Memory B cell (primary cell): Measurements from ENCODE around the gene TUBG1.

Experiments
- ATAC-seq: fragments of 150-1000 bp; cut with Tn5 transposase; 2 replicates; pipeline ENCODE4 v1.10.0; 2021; ENCODE audit warnings: low read depth, mild to moderate bottlenecking, moderate library complexity
- DNase-seq, 2 donors: peaks; one replicate each; pipeline ENCODE4 v3.0.0; 2022; ENCODE audit warnings: low spot score in 2 of 2
- H3K27ac Mint-ChIP-seq: one replicate; pipeline ENCODE4 v1.8.0; 2022; ENCODE audit warnings: mild to moderate bottlenecking, moderate library complexity, mixed read lengths
- H3K27me3 Mint-ChIP-seq: one replicate; pipeline ENCODE4 v1.8.0; 2022; ENCODE audit warnings: mixed read lengths
- H3K36me3 Mint-ChIP-seq: one replicate; pipeline ENCODE4 v1.8.0; 2022; ENCODE audit warnings: mild to moderate bottlenecking, mixed read lengths
- H3K4me1 Mint-ChIP-seq: one replicate; pipeline ENCODE4 v1.8.0; 2022; ENCODE audit warnings: mixed read lengths
- H3K4me3 Mint-ChIP-seq: one replicate; pipeline ENCODE4 v1.8.0; 2022; ENCODE audit warnings: mild to moderate bottlenecking, moderate library complexity, mixed read lengths
- H3K9me3 Mint-ChIP-seq: one replicate; pipeline ENCODE4 v1.8.0; 2022; ENCODE audit warnings: mixed read lengths

Gene TUBG1

GRCh38 chr17:42609182-42609813 is at the start of gene TUBG1, which contains the start of gene RETREG3:
TUBG1 (plus strand) TSS chr17:42609683; CDS start chr17:42609738, 55 bp downstream.
RETREG3 (minus strand) TSS chr17:42609374; CDS start chr17:42609324, 50 bp downstream.
- H3K9me3 Mint-ChIP-seq = no peaks in the 10 kb centered on the region
- H3K4me1 Mint-ChIP-seq = peaks cover 22% of the 10 kb centered on the region
- peaks cover 11% of the 10 kb centered on the region for H3K36me3 Mint-ChIP-seq
- H3K4me3 Mint-ChIP-seq = peak within 1 kb of the TSS; percentile 97
- H3K27ac Mint-ChIP-seq = peak within 1 kb of the TSS; percentile 93
- ATAC-seq (peak; percentile 88), DNase-seq (peak; percentile 96 to 99)
- H3K27me3 Mint-ChIP-seq = no peaks in the 10 kb centered on the region

GRCh38 chr17:42560246-42560645 is 49.2 kb upstream of the TUBG1 start:
- ATAC-seq (no peak), DNase-seq (no peak)
- Mint-ChIP-seq H3K36me3 (no peaks in the 10 kb centered on the region), H3K4me1 (peaks cover 25% of the 10 kb centered on the region), H3K9me3 (no peaks in the 10 kb centered on the region), H3K4me3 (no peak overlapping the region), H3K27me3 (no peaks in the 10 kb centered on the region), H3K27ac (no peak overlapping the region)

- H3K9me3 Mint-ChIP-seq = no peaks in the 10 kb centered on the region
- DNase-seq (peak; percentile 86 to 93), ATAC-seq (peak; percentile 77)
- peak within 1 kb of the TSS; percentile 94 for H3K4me3 Mint-ChIP-seq
- peak within 1 kb of the TSS; percentile 90 for H3K27ac Mint-ChIP-seq
- H3K36me3 Mint-ChIP-seq = no peaks in the 10 kb centered on the region
- H3K4me1 Mint-ChIP-seq = peaks cover 22% of the 10 kb centered on the region
- H3K27me3 Mint-ChIP-seq = no peaks in the 10 kb centered on the region
These were observed 47.5 kb upstream of the TUBG1 start, which contains the start of gene COASY for GRCh38 chr17:42561897-42562387. COASY (plus strand) TSS chr17:42562148; CDS start chr17:42562623, 475 bp downstream.

- peak overlapping the region; percentile 94 for H3K4me3 Mint-ChIP-seq
- H3K36me3 Mint-ChIP-seq = no peaks in the 10 kb centered on the region
- no peak for ATAC-seq
- peaks cover 23% of the 10 kb centered on the region for H3K4me1 Mint-ChIP-seq
- DNase-seq = no peak
- H3K9me3 Mint-ChIP-seq = no peaks in the 10 kb centered on the region
- H3K27me3 Mint-ChIP-seq = no peaks in the 10 kb centered on the region
- H3K27ac Mint-ChIP-seq = peak overlapping the region; percentile 90
These were observed 46.9 kb upstream of the TUBG1 start for GRCh38 chr17:42562388-42563142.

GRCh38 chr17:42563143-42563509 is 46.4 kb upstream of the TUBG1 start:
- Mint-ChIP-seq H3K27me3 (no peaks in the 10 kb centered on the region), H3K36me3 (peaks cover 2% of the 10 kb centered on the region), H3K27ac (peak overlapping the region; percentile 90), H3K9me3 (no peaks in the 10 kb centered on the region), H3K4me3 (peak overlapping the region; percentile 94), H3K4me1 (peaks cover 26% of the 10 kb centered on the region)
- no peak for ATAC-seq
- no peak for DNase-seq

- Mint-ChIP-seq H3K27me3 (no peaks in the 10 kb centered on the region), H3K9me3 (no peaks in the 10 kb centered on the region), H3K27ac (peak overlapping the region; percentile 72), H3K36me3 (peaks cover 2% of the 10 kb centered on the region), H3K4me3 (peak overlapping the region; percentile 94), H3K4me1 (peaks cover 26% of the 10 kb centered on the region)
- no peak for DNase-seq
- ATAC-seq = no peak
These were observed 45.9 kb upstream of the TUBG1 start for GRCh38 chr17:42563543-42563942.

- H3K9me3 Mint-ChIP-seq = no peaks in the 10 kb centered on the region
- H3K27ac Mint-ChIP-seq = peak overlapping the region; percentile 72
- peaks cover 29% of the 10 kb centered on the region for H3K4me1 Mint-ChIP-seq
- H3K27me3 Mint-ChIP-seq = no peaks in the 10 kb centered on the region
- no peak for ATAC-seq
- H3K4me3 Mint-ChIP-seq = peak overlapping the region; percentile 94
- no peak for DNase-seq
- peaks cover 5% of the 10 kb centered on the region for H3K36me3 Mint-ChIP-seq
These were observed 45.5 kb upstream of the TUBG1 start for GRCh38 chr17:42563950-42564349.

- Mint-ChIP-seq H3K4me1 (peaks cover 31% of the 10 kb centered on the region), H3K4me3 (no peak overlapping the region), H3K9me3 (no peaks in the 10 kb centered on the region), H3K27ac (peak overlapping the region; percentile 14), H3K27me3 (no peaks in the 10 kb centered on the region), H3K36me3 (peaks cover 5% of the 10 kb centered on the region)
- no peak for ATAC-seq
- no peak for DNase-seq
These were observed 44.5 kb upstream of the TUBG1 start for GRCh38 chr17:42564815-42565522.

- ATAC-seq (no peak), DNase-seq (no peak)
- no peaks in the 10 kb centered on the region for H3K9me3 Mint-ChIP-seq
- H3K27me3 Mint-ChIP-seq = no peaks in the 10 kb centered on the region
- peaks cover 31% of the 10 kb centered on the region for H3K4me1 Mint-ChIP-seq
- H3K4me3 Mint-ChIP-seq = peak overlapping the region; percentile 95
- H3K36me3 Mint-ChIP-seq = peaks cover 5% of the 10 kb centered on the region
- H3K27ac Mint-ChIP-seq = peak overlapping the region; percentile 42
These were observed 43.8 kb upstream of the TUBG1 start for GRCh38 chr17:42565523-42566214.

GRCh38 chr17:42566215-42566882 is 43.1 kb upstream of the TUBG1 start:
- ATAC-seq (no peak), DNase-seq (no peak)
- no peaks in the 10 kb centered on the region for H3K9me3 Mint-ChIP-seq
- peak overlapping the region; percentile 95 for H3K4me3 Mint-ChIP-seq
- peaks cover 7% of the 10 kb centered on the region for H3K36me3 Mint-ChIP-seq
- peak overlapping the region; percentile 89 for H3K27ac Mint-ChIP-seq
- peaks cover 31% of the 10 kb centered on the region for H3K4me1 Mint-ChIP-seq
- H3K27me3 Mint-ChIP-seq = no peaks in the 10 kb centered on the region

- no peaks in the 10 kb centered on the region for H3K9me3 Mint-ChIP-seq
- H3K27me3 Mint-ChIP-seq = no peaks in the 10 kb centered on the region
- DNase-seq (peak; percentile 85 to 86), ATAC-seq (peak; percentile 83)
- H3K27ac Mint-ChIP-seq = peak within 1 kb of the TSS; percentile 89
- H3K36me3 Mint-ChIP-seq = peaks cover 9% of the 10 kb centered on the region
- H3K4me1 Mint-ChIP-seq = peaks cover 27% of the 10 kb centered on the region
- peak within 1 kb of the TSS; percentile 95 for H3K4me3 Mint-ChIP-seq
These were observed 42.5 kb upstream of the TUBG1 start, which contains the start of gene MLX for GRCh38 chr17:42566883-42567573. MLX (plus strand) TSS chr17:42567100; CDS start chr17:42567125, 25 bp downstream.

GRCh38 chr17:42568341-42569111 is 41.0 kb upstream of the TUBG1 start:
- no peaks in the 10 kb centered on the region for H3K27me3 Mint-ChIP-seq
- H3K4me1 Mint-ChIP-seq = peaks cover 16% of the 10 kb centered on the region
- H3K9me3 Mint-ChIP-seq = no peaks in the 10 kb centered on the region
- ATAC-seq (no peak), DNase-seq (no peak)
- H3K27ac Mint-ChIP-seq = peak overlapping the region; percentile 64
- H3K36me3 Mint-ChIP-seq = peaks cover 16% of the 10 kb centered on the region
- H3K4me3 Mint-ChIP-seq = peak overlapping the region; percentile 39
